Measurements from ENCODE around the gene PADI2. TPM values are rescaled to one million over a fixed set of nuclear protein-coding genes. Genes with fewer than 3 reads are reported as not detected.

The PADI2 gene
- total and polyA plus RNA-seq, 2 experiments from 2014 or later, result 1.7 to 4.3 TPM

GRCh38 chr1:17102232-17102631 is 17.0 kb downstream of the PADI2 start (continued):
- TF ChIP-seq ZNF114 (CRISPR knock-in tag; IDR thresholded peaks at IDR 0.05) (no peak), ETS1 (IDR thresholded peaks at IDR 0.05) (no peak)

- Histone ChIP-seq H3K27me3 (ENCODE audit: insufficient read depth) (no peaks in the 10 kb centered on the region), H4K20me1 (replicated peaks; ENCODE audit: insufficient read depth) (no peaks in the 10 kb centered on the region), H2AFZ (no peak overlapping the region), H3K4me1 (ENCODE audit: insufficient read depth) (no peaks in the 10 kb centered on the region), H3K4me3 (no peak overlapping the region), H3K4me2 (no peak overlapping the region), H3K36me3 (ENCODE audit: insufficient read depth) (no peaks in the 10 kb centered on the region), H3K27ac (ENCODE audit: low read depth) (no peak overlapping the region), H3K9me2 (ENCODE audit: insufficient read depth) (no peaks in the 10 kb centered on the region), H3K79me2 (replicated peaks; ENCODE audit: insufficient read depth) (no peaks in the 10 kb centered on the region), H3F3A (replicated peaks; ENCODE audit: low read depth) (no peaks in the 10 kb centered on the region)
- no peak for ATAC-seq
- Mint-ChIP-seq H3K9me3 (no peaks in the 10 kb centered on the region), H3K27ac (no peak overlapping the region), H3K36me3 (ENCODE audit: low read depth) (no peaks in the 10 kb centered on the region), H3K27me3 (ENCODE audit: insufficient read depth, low read depth, poor library complexity) (peaks cover 4% of the 10 kb centered on the region), H3K4me1 (peaks cover 18% of the 10 kb centered on the region), H3K4me3 (no peak overlapping the region)
- no peak for DNase-seq (ENCODE audit: low spot score)
- TF ChIP-seq EZH2phosphoT487 (IDR thresholded peaks at IDR 0.05; ENCODE audit: unreplicated experiment) (no peak), ZNF462 (CRISPR knock-in tag; IDR thresholded peaks at IDR 0.05) (no peak), JUNB (IDR thresholded peaks at IDR 0.05; ENCODE audit: unreplicated experiment) (no peak)
Measured at GRCh38 chr1:17101261-17101660, 18.0 kb downstream of the PADI2 start.
